Urinary bladder (tissue), 4 donors: ENCODE data around the gene AFTPH. TPM values are rescaled to one million over a fixed set of nuclear protein-coding genes. Genes with fewer than 3 reads are reported as not detected.

Experiments
- DNase-seq: peaks from one replicate; pipeline ENCODE4 v3.0.0-alpha.2; 2015; ENCODE audit errors: extremely low spot score
- H3K27ac ChIP-seq: one replicate; pipeline ENCODE4 v1.5.1; 2013; ENCODE audit warnings: low read depth, mild to moderate bottlenecking, moderate library complexity
- H3K36me3 ChIP-seq: one replicate; pipeline ENCODE4 v1.6.1; 2013; ENCODE audit warnings: mild to moderate bottlenecking, moderate library complexity; ENCODE audit not compliant: insufficient read depth
- H3K4me1 ChIP-seq: one replicate; pipeline ENCODE4 v1.6.1; 2013; ENCODE audit warnings: mild to moderate bottlenecking, moderate library complexity; ENCODE audit not compliant: insufficient read depth
- H3K4me3 ChIP-seq: one replicate; pipeline ENCODE4 v1.5.1; 2013; ENCODE audit warnings: low read depth, low read length
- WGBS: extraction: QIAGEN DNeasy Blood & Tissue Kit; methylation state at CpG from one replicate; pipeline ENCODE4 v1.1.7; 2013; 5-methylcytosine and 5-hydroxymethylcytosine counted together
- polyA plus RNA-seq: library from polyadenylated mRNA; stranded (reverse); fragments of 200-250 nt; gene quantifications from one replicate; pipeline ENCODE4 v1.2.3, GENCODE V29; 2013
- total RNA-seq: library from RNA; depleted of rRNA; stranded (reverse); fragments of >200 nt; gene quantifications from one replicate; pipeline ENCODE4 v1.2.3, GENCODE V29; 2014
- donor health status: healthy with polysubstance abuse.
- donor health status: healthy.

AFTPH gene
- total and polyA plus RNA-seq, 2 donors: 20.6 to 60.1 TPM

DNA sequence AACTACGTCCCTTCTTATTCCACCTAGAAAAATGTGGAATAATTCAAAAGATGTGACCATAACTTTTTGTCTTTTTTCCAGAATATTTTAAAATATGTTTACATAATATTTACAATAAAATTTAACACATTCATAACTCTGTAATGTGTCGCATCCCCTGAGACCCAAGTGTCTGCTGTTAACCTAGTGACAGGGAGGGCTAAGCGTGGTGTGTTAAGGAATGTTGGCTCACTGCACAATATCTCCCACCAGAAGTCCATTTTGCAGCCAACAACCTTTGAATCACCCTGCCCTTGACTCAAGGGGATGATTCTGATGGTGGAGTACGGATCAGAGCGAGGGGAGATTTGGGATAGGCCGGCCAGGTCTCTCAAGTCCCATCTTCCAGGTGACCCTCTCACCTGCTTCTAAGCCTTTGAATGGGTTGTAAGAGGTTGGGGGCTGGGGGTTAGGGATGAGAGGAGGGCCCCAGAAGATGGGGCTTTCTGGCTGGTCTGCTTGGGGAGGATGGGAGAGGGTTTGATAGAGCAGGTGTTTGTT, 86.3 kb downstream of the AFTPH start:
- Histone ChIP-seq H3K27ac (no peak overlapping the region), H3K4me3 (no peak overlapping the region), H3K36me3 (no peaks in the 10 kb centered on the region), H3K4me1 (no peaks in the 10 kb centered on the region)
- no peak for DNase-seq
- 96% methylated on average over 6 of the region's 6 CpGs for WGBS

DNA sequence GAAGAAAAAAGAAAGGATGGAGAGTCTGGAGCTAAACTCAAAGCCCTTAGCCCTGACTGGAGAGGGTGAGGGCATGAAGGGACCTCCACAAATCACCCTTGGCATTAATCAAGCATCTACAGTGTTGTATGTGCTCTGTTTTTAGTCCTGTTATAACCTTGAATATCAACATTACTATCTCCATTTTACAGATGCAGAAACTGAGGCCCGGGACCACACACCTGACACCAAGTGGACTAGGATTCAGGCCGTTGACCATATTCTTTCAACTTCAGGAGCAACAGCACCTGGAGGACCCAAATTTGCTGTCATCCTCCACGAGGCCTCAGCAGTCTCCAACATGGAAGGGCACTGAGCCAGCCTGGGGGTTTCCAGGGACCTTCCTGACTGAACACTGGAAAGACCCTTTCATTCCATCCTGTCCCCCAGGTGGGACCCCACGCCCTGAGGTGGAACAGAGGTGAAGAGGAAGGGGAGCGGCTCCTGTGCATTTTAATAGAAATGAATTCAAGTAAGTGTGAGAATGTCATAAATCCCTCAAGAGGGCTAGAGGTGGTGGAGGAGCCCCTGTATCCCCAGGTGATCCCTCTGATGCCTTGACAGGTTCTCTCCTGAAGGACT, 88.6 kb downstream of the AFTPH start:
- H3K27ac ChIP-seq: no peak overlapping the region
- H3K36me3 ChIP-seq: no peaks in the 10 kb centered on the region
- no peaks in the 10 kb centered on the region for H3K4me1 ChIP-seq
- H3K4me3 ChIP-seq: no peak overlapping the region
- 84% methylated on average over 5 of the region's 5 CpGs for WGBS
- no peak for DNase-seq

DNA sequence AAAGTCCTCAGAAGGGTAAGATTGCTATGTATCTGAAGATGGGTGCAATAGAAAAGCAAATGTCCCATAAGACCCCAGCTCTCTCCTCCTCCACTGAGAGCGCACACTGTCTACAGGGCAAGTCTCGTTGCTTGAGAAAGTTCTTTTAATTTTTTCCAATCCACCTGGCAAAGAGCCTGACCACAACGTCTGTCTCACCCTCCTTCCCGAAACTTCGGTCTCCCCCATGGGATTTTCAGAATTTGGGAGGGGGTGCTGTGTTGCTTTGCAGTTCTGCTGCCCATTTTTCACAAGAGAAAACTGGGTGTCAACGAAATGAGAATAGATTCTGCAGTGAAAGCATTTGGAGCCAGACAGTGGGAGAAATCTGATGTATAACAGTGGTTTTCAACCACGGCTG, 89.1 kb downstream of the AFTPH start:
- Histone ChIP-seq H3K36me3 (no peaks in the 10 kb centered on the region), H3K4me3 (no peak overlapping the region), H3K4me1 (no peaks in the 10 kb centered on the region), H3K27ac (no peak overlapping the region)
- no peak for DNase-seq
- 75% methylated on average over 7 of the region's 7 CpGs for WGBS

DNA sequence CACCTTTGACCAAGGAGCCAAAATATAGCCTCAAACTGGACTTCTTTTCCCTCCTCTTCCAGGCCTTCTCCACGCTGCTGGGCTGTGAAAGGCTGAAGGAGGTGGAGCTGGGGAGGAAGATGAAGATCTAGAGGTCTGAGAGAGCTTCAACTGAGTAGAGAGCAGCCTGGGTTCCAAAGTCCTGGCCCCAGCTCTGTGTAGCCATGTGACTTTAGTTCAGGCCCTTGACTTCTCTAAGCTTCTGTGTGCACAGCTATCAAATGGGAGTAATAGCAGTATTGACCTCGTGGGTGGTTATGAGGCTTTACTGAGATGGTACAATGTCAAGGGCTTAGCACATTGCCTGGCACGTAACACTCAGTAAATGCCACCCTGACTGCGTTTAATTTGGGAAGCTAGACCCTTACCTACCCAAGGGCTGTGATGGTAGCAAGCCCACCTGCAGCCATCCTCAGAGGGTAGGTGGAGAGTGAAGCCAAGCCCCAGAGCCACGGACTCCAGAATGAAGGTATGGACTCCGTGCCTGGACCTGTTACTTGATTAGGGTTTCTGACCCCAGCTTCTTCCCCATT, 91.2 kb downstream of the AFTPH start:
- Histone ChIP-seq H3K4me1 (no peaks in the 10 kb centered on the region), H3K27ac (no peak overlapping the region), H3K4me3 (no peak overlapping the region), H3K36me3 (no peaks in the 10 kb centered on the region)
- WGBS: 93% methylated on average over 6 of the region's 6 CpGs
- DNase-seq: no peak

DNA sequence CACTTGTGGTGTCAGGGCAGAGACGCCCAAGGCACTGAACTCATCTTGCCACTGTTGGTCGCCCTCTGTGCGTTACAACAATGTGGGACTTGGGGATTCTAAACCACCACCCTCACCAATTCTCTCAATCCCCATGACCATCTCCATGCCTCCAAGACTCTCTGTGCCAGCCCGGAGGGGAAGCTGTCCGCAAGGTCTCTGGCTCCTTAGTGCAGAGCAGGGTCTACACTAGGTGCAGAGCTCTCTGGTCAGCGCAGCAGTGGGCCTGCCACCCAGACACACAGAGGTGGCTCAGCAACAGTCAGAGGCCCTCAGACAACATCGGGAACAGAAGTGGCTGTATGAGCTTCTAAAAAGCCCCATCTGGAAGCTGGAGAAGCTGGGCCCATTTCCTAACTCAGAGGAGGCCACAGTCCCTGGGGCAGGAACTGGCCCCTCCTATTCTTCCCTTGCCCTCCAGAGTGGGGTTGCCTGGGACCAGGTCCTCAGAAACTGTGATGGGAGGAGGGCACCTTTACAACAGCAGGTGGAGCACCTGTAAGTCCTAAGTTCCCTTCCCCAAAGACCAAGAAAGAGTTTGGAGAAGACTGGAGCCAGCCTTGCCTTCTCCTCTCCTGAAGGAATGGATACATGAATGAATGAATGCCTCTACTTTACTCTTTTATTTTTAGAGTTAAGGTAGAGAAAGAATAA, 91.9 kb downstream of the AFTPH start:
- no peak overlapping the region for H3K4me3 ChIP-seq
- no peaks in the 10 kb centered on the region for H3K4me1 ChIP-seq
- no peak for DNase-seq
- 95% methylated on average over 7 of the region's 7 CpGs for WGBS
- H3K27ac ChIP-seq: no peak overlapping the region
- no peaks in the 10 kb centered on the region for H3K36me3 ChIP-seq

DNA sequence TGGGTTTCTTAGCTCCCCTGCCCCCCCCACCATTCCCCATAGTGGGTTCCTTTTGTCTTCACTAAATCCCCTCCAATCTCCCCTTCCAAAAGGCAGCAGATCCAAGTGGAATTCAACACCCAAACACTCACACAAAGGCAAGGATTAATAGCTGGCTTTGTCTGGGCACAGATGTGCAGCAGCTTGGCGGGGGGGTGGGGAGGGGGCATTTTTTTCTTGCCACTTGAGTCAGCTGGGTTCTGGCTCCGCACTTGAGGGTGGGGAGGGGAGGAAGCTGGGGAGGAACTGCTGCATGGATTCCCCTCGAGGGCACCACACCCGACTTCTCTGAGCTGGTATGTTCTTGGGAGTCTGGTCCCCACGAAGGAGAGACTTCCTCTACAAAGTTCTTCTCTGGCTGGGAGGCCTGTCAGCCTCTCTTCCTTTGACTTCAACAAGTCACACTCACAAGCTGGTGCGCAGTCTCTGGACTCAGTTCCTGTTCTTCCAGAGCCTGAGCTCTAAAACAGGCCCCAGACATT, 93.6 kb downstream of the AFTPH start:
- Histone ChIP-seq H3K27ac (no peak overlapping the region), H3K4me1 (no peaks in the 10 kb centered on the region), H3K36me3 (no peaks in the 10 kb centered on the region), H3K4me3 (no peak overlapping the region)
- no peak for DNase-seq
- WGBS: 65% methylated on average over 6 of the region's 6 CpGs

DNA sequence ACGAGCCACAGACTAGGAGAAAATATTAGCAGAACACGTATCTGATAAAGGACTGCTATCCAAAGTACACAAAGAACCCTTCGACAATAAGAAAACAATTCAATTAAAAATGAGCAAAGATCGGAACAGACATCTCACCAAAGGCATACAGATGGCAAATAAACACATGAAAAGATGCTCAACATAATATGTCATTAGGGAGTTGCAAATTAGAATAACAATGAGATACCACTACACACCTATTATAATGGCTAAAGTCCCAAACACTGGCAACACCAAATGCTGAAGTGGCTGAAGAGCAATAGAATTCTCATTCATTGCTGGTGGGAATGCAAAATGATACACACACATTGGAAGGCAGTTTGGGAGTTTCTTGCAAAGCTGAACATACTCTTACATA, 96.5 kb downstream of the AFTPH start:
- 80% methylated on average over 4 of the region's 4 CpGs for WGBS
- Histone ChIP-seq H3K4me1 (no peaks in the 10 kb centered on the region), H3K27ac (no peak overlapping the region), H3K36me3 (no peaks in the 10 kb centered on the region), H3K4me3 (no peak overlapping the region)
- DNase-seq: no peak

DNA sequence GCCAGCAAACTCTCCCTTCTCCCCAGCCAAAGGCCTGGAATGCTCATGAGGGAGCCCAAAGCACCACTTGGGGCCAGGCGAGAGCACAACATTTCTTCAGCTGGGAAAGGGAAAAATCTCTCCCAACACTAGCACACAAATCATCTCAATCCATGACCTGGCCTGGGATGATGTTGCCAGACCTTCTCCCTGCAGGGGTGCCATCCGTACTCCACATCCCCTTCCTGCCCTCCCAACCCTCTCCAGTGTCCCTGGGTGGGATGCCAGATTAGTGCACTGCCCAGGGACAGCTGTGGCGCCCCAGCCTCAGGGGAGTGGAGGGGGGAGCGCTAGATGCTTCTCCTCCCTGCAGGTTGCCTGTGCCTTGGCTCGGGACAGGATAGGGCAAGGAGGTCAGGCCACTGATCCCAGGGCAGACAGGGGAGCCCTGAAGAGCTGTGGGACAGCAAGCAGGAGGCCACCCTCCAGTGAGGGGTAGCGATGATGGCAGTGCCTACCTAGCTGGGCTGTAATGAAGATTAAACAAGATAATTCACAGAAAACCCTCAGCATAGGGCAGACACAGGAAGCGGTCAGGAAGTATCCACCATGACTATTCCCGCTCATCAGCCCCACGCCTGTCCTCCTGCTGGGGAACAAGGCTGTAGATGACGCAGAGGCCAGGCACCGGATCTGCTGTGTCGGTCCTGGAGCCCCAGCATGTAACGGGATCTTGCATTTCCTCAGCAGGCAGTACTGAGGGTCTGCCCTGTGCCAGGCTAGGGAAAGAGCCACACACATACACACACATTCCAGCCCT, 98.5 kb downstream of the AFTPH start:
- Histone ChIP-seq H3K4me3 (no peak overlapping the region), H3K27ac (no peak overlapping the region), H3K4me1 (no peaks in the 10 kb centered on the region), H3K36me3 (no peaks in the 10 kb centered on the region)
- 86% methylated on average over 13 of the region's 13 CpGs for WGBS
- no peak for DNase-seq

DNA sequence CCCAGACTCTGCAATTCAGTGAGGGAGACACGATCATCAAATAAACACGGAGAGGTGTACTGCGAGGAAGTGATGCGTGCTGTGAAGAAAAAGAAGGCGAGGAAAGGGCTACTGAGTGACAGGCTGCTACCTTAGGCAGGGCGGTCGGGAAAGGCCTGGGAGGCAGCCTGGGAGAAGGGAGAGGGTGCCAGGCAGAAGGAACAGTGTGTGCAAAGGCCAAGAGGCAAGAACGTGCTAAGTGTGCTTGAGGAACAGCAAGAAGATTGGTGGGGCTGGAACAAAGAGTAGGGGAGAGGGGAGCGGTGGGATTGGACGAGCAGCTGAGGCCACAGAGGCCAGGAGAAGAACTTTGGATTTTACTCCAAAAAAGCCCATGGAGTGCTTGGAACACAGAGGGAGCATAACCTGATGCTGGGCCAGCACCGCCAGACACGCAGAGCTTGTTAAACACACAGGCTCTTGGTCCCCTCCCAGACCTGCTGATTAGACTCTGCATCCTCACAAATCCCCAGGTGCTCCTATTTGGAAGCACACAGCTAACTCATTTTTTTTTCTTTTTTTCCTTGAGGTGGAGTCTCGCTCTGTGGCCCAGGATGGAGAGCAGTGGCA, 99.2 kb downstream of the AFTPH start:
- WGBS: 88% methylated on average over 13 of the region's 13 CpGs
- no peak overlapping the region for H3K4me3 ChIP-seq
- no peak for DNase-seq
- H3K36me3 ChIP-seq: no peaks in the 10 kb centered on the region
- H3K4me1 ChIP-seq: no peaks in the 10 kb centered on the region
- no peak overlapping the region for H3K27ac ChIP-seq

DNA sequence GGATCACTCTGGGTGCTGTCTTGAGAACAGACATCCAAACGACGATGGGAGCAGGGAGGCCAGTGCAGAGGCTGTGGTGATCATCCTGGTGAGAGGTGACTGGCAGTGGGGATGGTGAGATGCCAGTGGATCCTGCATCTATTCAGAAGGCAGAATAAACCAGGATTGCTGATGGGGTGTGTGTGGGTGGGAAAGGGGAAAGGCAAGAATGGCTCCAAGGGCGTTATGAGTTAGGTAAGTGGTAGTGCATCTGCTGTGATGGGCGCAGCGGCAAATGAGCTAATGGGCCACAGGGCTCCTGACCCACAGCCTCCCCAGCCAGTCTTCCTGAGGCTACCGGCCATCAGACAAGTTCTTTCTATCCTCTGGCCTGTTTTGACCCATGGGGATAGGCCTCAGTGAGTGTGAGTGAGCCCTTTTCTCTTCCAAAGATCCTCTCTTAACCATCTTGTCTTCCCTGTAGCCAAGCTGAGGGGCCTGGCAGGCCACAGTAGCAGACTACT, 100.0 kb downstream of the AFTPH start:
- Histone ChIP-seq H3K27ac (no peak overlapping the region), H3K4me3 (no peak overlapping the region), H3K4me1 (no peaks in the 10 kb centered on the region), H3K36me3 (no peaks in the 10 kb centered on the region)
- 93% methylated on average over 6 of the region's 6 CpGs for WGBS
- no peak for DNase-seq

DNA sequence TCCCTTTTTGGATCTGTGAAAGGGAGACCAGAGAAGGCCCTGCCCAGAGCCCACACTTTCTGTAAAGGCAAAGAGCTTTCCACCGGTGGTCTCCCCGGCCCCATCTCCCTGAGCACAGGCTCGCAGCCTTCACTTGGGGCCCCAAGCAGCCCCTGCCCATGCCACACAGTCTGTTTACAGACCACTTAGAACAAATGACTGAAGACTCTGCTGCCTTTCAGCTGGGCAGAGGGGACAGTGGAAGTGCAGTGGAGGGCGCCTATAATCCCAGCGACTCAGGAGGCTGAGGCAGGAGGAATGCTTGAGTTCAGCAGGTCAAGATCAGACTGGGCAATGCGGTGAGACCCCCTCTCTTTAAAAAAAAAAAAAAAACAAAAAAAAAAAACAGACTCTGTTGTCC, 100.7 kb downstream of the AFTPH start:
- DNase-seq: no peak
- Histone ChIP-seq H3K4me3 (no peak overlapping the region), H3K4me1 (no peaks in the 10 kb centered on the region), H3K27ac (no peak overlapping the region), H3K36me3 (no peaks in the 10 kb centered on the region)
- 95% methylated on average over 6 of the region's 6 CpGs for WGBS

DNA sequence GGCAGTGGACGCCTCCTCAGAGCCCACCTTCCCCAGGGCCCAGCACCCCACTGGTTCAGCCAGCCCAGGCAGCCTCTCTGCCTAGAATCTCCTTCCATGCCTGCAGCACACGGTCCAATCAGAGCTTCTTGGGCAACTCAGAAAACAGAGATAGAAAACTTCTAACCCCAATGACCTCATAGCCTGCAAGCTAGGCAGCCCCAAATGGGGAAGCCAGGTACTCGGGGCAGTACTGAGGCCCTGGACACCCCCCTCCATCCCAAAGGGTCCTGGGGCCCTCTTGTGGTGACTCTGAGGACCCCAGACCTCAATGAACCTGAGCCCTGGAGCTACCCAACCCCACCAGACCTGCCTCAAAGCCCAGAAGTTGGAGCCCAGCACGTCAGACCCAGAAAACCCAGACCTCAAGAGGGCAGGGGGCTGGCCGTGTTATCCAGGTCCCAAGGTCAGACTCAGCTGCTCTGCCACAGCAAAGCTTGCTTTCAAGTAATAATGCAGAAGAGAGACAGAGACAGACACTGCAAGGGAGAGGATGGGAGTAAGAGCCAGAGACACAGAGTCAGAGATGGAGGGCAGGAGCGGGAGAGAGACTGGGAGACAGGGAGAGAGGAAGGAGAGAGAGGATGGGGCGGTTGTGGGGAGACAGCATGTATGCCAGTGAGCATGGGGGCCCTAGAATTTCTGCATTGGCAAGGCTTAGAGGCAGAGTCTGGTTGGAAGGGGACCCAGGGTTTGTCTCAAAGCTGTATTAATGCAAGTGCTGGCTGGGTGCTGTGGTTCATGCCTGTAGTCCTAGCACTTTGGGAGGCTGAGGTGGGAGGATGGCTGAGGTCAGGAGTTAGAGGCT, 101.4 kb downstream of the AFTPH start:
- H3K4me3 ChIP-seq: no peak overlapping the region
- no peak overlapping the region for H3K27ac ChIP-seq
- H3K4me1 ChIP-seq: no peaks in the 10 kb centered on the region
- no peak for DNase-seq
- H3K36me3 ChIP-seq: no peaks in the 10 kb centered on the region
- WGBS: 93% methylated on average over 7 of the region's 7 CpGs
